GM18858 (cell line): ENCODE data around the gene NKX1-2.

Experiments
- ATAC-seq: cut with Tn5 transposase; IDR thresholded peaks from one replicate; pipeline ENCODE4 v1.9.1; 2021; ENCODE audit not compliant: unreplicated experiment

NKX1-2 gene

GRCh38 chr10:124450012-124450782 is at the start of gene NKX1-2:
NKX1-2 (minus strand) TSS chr10:124450035; CDS start chr10:124449943, 92 bp downstream.
- ATAC-seq = no peak

DNA sequence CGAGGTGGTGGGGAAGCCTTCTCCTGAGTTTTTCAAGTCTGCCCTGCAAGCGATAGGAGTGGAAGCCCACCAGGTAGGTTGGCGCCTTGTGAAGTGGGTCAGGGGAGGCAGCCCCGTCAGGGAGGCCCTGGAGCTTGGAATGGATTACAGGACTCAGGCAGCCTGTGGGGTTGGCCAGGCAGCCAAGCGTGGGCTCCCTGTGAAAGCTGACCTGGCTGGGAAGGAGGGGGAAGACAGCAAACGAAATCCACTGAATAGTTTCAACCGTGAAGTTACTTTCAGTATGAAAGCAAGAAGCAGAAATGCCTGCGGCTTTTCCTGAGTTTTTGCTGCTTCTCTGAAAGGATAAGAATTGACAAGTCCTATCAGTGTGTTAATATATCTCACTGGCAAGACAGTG is 48.2 kb upstream of the NKX1-2 start:
- no peak for ATAC-seq

GRCh38 chr10:124497196-124497881 is 47.5 kb upstream of the NKX1-2 start:
- no peak for ATAC-seq

DNA sequence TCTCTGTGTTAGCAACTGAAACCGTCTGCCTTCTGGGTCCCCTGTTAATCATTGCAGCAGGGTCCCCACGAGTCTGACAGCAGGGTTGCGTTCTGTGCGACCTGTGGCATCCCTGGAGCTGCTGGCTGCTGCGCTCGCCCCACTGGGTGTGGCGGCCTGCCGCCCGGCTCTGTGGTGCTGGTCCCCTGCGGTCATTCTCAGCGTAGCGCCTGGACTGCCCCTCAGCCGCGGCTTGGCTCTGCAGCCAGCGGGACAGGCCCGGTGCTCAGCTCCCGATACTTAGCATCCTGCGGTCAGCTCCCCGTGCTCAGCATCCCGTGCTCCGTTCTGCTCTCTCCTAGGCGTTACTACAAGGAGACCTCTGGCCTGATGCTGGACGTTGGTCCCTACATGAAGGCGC is 46.8 kb upstream of the NKX1-2 start:
- no peak for ATAC-seq

DNA sequence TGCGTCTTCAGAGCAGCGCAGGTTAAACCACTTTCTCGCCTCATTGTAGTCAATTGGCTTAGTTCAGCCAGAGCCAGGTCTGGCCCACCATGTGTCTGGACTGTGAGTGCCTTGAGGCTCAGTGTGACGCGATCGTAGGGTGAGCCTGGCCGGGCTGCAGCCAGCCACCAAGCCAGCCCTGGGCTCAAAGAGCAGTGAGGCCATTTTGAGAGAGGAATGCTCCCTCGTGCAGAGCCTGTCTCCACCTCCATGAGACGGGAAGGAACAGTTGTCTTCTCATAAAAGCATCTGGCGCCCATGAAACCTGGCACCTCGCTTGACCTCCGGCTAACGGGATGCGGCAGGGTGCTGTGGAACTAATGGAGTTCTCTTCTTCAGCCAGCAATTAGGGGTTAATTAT is 46.3 kb upstream of the NKX1-2 start:
- ATAC-seq = no peak

DNA sequence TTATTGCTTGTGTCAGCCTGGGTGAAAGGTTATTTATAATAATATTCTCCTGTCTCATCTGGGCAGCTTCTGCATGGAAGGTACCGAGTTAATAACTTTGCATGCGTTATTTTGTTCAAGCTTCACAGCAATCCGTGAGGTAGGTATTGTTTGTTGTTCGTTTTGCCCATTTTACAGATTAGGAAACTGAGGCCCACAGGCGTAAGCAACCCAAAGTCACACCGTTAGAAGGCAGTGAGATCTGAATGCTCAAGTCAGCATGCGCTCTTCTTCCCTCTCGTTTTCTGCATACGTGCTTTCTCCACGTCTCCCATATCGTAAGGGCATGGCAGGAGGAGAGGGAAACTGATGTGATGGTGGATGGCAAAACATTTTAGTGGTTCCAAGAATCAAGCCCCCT is 45.9 kb upstream of the NKX1-2 start:
- no peak for ATAC-seq

DNA sequence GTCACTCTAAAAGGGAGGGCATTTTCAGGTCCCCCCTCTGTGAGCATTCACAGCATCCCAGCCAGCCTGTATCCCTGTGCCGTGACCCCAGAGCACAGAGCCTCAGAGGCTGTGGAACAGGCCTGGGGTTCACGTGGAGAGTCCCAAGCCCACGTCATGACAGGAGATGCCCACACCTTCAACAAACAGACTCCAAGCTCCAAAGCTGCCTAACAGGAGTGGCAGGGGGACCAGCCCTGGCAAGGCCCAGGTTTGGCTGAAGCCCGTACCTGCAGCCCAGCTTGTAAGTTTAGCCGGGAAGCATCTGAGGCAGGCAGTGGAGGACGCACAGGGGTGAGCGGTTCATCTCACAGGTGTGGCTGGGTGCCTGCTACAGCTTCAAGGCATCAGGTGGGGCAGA is 45.3 kb upstream of the NKX1-2 start:
- no peak for ATAC-seq

GRCh38 chr10:124494046-124494807 is 44.4 kb upstream of the NKX1-2 start:
- ATAC-seq = no peak

- ATAC-seq = no peak
Measured at GRCh38 chr10:124493214-124493882, 43.5 kb upstream of the NKX1-2 start.

- no peak for ATAC-seq
Measured at GRCh38 chr10:124492266-124492665, 42.4 kb upstream of the NKX1-2 start.

GRCh38 chr10:124491105-124491504 is 41.3 kb upstream of the NKX1-2 start:
- ATAC-seq = no peak

DNA sequence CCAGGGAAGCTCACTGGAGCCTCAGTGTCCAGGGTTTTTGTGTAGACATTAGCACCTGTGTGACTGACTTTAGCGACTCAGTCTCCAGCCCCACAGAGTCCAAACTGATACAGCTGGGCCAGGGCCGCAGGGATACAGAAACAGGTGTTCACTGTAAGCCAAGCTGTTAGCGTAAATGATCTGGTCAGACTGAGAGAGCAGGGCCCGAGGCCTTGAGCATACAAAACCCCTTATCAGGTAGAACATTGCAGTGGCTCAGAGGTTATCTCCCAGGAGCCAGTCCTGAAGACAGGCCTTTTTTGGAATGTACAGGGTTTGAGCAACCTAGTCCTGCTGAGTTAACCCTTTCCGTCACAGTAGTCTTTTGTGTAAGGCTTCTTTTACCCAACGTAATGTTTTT is 36.8 kb upstream of the NKX1-2 start:
- no peak for ATAC-seq

- ATAC-seq = no peak
Measured at GRCh38 chr10:124484661-124485060, 34.8 kb upstream of the NKX1-2 start.

GRCh38 chr10:124484031-124484430 is 34.2 kb upstream of the NKX1-2 start:
- no peak for ATAC-seq

- ATAC-seq = no peak
Measured at GRCh38 chr10:124482876-124483275, 33.0 kb upstream of the NKX1-2 start.

GRCh38 chr10:124482236-124482800 is 32.5 kb upstream of the NKX1-2 start:
- no peak for ATAC-seq

DNA sequence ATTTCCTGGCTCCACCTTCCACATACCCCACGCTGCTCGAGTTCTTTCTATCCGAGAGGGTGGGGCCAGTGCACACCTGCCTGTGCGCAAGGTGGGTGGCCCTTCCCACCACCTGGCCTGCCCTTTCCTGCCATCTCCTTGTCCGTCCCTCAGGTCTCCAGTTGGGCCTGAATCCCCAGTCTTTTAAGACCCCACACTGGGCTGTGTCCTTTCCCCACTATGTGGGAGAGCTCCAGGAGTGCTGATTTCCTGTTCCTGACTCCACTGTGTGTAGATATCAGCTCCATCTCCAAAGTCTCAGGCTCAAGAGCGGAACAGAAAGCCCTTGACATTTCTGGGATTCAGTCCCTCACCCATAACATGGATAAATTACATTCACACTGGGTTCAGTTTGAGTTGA is 31.9 kb upstream of the NKX1-2 start:
- ATAC-seq = no peak

GRCh38 chr10:124480860-124481259 is 31.0 kb upstream of the NKX1-2 start:
- ATAC-seq = no peak

GRCh38 chr10:124478515-124478914 is 28.7 kb upstream of the NKX1-2 start:
- no peak for ATAC-seq

DNA sequence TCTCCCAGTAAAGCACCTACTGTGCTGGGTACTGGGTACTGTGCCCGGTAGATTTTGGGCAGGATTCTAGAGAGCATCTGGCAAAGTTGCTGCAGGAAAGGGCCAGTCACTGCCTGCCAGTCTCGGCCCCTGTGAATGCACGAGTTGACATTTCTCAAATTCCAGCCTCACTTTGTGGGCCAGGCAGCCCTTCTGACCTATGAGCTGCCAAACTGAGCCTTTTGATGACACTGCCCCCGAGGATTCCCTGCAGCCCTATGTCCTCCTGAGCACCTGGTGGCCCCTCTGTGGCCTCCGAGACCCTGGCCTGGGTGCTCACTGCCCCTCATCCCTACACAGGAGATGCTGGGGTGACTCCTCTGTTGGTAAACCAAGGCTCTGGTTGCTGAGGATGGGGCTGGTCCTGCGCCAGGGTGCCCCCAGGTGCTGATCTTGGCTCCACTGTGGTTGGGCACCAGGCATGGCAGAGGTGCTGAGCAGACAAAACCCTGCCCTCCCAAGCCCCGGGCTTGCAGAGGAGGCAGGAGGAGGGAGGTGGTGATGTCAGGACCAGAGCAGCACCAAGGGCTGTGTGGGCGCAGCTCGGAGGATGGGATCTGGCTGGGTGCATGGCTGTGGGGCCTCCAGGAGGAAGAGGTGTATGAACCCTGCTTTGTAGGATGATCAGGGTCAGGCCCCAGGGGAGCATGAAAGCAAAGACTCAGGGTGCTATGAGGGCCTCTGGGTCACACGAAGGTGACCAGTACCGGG is 28.0 kb upstream of the NKX1-2 start:
- ATAC-seq = no peak
